GM12892 (cell line): ENCODE measurements around the gene CXCL8.
A peak's percentile ranks its signal among the peaks of the same experiment; 100 is the strongest.

Experiments used
- DNase-seq: peaks from one replicate; pipeline ENCODE4 v3.0.0; 2011; ENCODE audit not compliant: insufficient read length
- FAIRE-seq: peaks from 2 replicates; lab custom pipeline; 2011; peaks lifted over from hg19 to GRCh38; lab: Jason Lieb, UNC
- POLR2A ChIP-seq: IDR thresholded peaks from 2 replicates; pipeline ENCODE4 v1.6.1; 2011; ENCODE audit warnings: low read depth, low read length, control low read depth
- POLR2AphosphoS5 ChIP-seq: IDR thresholded peaks from 2 replicates; pipeline ENCODE4 v1.6.1; 2011; ENCODE audit warnings: low read depth, low read length, control low read depth
- TAF1 ChIP-seq: IDR thresholded peaks from 2 replicates; pipeline ENCODE4 v1.6.1; 2011; ENCODE audit warnings: low read depth, mild to moderate bottlenecking, control low read depth, low read length, borderline replicate concordance

CXCL8 gene

DNA sequence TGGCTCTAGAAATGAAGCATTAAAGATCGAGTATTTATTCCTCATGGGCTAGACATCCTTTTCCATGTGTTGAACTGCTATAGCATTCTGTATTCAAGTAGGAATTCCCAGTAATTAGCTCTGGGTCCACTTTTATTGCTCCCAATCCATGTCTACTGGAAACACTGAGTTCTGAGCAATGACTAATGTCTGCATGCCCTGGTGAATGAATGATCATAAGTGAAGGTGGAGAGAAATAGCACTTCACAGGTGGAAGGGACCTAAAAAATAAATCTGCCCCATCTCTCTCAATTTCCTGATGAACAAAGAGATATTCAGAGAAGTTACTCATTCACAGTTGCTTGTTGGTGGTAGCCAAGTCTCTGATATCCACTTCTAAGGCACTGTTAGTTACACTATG, 34.6 kb upstream of the CXCL8 start:
- no peak for FAIRE-seq
- TF ChIP-seq POLR2AphosphoS5 = no peak
- TF ChIP-seq TAF1 = no peak
- no peak for TF ChIP-seq POLR2A
- DNase-seq = no peak

DNA sequence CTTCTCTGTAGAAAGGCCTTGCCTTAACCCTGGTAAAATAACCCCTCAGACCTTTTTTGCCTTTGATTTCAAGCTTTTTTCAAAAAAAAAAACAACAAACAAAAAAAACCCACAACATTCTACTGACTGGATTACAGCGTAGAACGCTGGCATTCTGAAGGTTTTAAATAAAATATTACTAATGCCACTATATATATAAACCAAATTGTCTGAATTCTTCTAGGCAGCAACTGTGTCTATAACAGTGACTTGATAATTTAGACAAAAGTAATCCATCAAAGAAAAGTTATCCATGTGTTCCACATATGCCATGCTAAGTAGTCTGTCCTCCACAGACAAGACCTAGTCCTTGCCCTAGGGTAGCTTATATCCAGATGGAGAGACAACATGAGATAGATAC, 33.6 kb upstream of the CXCL8 start:
- FAIRE-seq = no peak
- TF ChIP-seq POLR2A = no peak
- TF ChIP-seq POLR2AphosphoS5 = no peak
- no peak for TF ChIP-seq TAF1

DNA sequence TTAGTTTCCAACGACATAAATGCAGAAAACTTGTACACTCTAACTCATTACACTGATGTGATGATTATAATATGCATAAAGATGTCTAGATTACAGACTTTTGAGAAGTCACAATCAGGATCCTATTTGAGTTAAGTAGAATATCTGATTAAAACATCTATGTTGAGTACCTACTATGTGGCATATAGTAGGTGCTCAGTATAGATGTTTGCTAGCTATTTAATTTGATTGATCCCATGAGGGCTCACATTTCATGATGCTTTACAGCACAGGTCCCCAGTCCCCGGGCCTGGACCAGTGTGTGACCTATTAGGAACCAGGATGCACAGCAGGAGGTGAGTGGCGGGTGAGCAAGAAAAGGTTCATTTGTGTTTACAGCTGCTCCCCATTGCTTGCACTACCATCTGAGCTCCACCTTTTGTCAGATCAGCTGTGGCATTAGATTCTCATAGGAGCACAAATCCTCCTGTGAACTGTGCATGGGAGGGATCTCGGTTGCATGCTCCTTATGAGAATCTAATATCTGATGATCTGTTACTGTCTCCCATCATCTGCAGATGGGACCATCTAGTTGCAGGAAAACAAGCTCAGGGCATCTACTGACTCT, 33.0 kb upstream of the CXCL8 start:
- TF ChIP-seq TAF1 = no peak
- TF ChIP-seq POLR2AphosphoS5 = no peak
- TF ChIP-seq POLR2A = no peak
- DNase-seq (no peak), FAIRE-seq (no peak)

More for the DNA sequence above, 33.6 kb upstream of the CXCL8 start:
- no peak for DNase-seq

DNA sequence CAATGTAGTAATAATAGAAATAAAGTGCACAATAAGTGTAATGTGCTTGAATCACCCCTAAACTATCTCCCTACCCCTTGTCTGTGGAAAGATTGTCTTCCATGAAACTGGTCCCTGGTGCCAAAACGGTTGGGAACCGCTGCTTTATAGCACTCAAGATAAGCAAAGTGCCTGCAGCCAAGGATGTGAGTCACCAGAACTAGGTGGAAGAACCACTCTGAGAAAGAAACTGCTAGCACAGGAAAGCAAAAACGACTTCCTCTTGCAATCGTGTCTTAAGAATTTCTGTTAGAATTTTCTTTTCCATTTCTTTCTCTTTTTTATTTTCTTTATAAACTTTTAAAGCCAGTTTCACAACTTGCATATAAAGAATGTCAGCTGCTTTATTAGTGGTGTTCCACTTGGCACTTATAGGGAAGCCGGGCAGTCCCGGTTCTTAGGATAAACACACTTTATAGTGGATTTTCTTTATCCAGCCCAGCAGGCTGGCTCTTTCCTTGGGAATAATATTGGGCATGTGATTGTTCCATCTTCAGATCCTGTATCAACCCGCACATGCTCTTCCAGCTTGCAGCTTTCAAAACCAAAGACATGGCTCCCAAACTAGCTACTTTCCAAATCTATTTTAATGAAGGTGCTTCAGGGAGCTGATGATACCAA, 32.3 kb upstream of the CXCL8 start:
- DNase-seq (no peak), FAIRE-seq (no peak)
- TF ChIP-seq TAF1 (no peak), POLR2A (no peak), POLR2AphosphoS5 (no peak)

DNA sequence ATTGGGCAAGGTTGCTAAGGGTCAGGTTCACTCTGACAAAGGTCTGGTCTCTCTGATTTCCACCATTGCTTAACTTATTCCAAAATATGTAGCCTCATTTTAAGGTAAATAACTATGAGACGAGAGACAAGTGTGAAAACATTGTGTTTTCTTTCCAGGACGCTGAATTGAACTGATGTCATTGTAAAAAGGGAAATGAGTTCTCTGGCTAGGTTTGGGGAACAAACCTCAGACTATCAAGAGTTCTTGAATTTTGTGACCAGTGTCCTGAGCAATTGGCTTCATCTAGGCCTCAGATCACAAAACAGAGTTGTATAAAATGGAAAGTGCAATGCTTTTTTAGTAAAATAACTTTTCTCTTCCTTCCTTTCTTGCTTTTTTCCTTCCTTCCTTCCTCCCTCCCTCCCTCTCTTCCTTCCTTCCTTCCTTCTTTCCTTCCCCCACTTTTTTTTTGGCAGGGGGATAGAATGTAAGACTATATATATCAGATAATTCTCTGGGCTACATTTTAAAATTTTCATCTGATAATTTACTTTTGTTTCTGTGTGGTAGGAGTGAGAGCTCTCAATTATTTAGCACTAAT, 30.8 kb upstream of the CXCL8 start:
- TF ChIP-seq POLR2AphosphoS5 (no peak), POLR2A (no peak), TAF1 (no peak)
- no peak for FAIRE-seq
- DNase-seq = no peak

DNA sequence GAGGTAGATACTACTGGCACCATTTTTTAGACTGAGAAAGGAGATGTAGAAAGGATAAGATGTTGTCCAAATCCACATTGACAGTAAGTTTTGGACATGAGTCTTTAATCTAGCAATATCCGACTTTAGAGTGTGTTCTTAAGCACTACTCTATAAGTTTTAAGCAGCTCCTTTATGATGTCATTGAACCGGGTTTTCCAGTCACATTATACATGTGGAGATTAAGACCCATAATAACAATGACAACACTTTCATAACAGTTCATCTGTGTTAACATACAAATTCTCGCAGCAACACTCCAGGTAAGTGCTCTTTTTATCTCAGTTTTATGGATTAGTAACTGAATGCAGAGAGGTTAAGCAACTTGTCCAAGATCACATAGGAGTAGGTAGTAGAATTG, 30.3 kb upstream of the CXCL8 start:
- no peak for DNase-seq
- no peak for FAIRE-seq
- no peak for TF ChIP-seq TAF1
- no peak for TF ChIP-seq POLR2AphosphoS5
- TF ChIP-seq POLR2A = no peak

DNA sequence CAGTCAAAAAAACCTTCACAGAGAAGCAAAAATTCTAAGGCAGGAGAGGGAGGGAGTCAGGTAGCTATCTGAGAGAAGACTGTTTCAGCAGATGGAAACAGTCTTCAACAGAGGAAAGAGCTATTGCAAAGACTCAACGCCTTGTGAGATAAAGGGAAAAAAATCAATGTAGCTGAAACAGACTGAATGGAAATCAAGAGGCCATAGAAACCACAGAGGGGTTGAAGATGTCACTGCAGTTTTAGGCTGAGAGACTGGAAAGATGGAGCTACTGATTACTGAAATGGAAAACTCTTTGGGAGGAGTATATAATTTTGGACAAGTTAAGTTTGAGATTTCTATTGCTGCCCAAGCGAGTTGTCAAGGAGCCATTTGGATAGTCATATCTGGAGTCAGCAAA, 28.4 kb upstream of the CXCL8 start:
- no peak for FAIRE-seq
- TF ChIP-seq POLR2AphosphoS5 (no peak), TAF1 (no peak), POLR2A (no peak)

DNA sequence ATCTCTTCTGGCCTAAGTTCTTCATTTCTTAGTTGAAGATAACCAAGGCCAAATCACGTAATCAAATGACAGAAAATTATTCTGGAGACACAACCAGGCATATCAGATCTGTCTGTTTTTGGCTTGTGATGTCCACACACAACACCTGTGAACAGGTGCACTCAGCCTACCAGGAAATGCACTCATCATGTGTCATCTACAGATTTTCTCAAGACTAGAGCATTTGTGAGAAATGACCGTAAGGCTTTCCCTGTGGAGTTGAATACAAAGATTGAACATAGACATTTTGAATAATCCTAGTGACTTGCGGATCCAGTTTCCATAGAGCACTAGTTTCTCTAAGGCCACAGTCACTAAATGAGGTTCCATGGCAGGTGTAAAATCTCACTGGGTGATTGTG, 26.7 kb upstream of the CXCL8 start:
- no peak for FAIRE-seq
- TF ChIP-seq POLR2AphosphoS5 (no peak), POLR2A (no peak), TAF1 (no peak)
- no peak for DNase-seq

More for the DNA sequence above, 28.4 kb upstream of the CXCL8 start:
- DNase-seq = no peak

DNA sequence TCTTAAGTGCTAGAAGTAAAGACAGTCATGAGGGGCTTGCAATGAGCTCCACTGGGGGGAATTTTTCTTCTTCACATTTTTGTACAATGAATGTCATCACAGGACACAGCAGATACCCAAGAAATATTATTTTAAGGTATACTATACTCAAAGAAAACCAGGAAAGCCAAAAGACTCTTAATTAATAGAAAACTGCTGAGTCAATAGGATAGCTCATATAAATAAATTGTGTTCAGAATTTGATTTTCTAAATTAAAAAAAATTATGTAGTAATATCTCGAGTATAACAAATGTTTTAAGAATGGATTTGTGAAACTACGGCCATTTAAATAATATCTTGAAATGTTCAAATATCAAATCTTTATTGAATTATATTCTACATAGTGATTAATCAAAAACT, 25.7 kb upstream of the CXCL8 start:
- DNase-seq (no peak), FAIRE-seq (no peak)
- no peak for TF ChIP-seq TAF1

DNA sequence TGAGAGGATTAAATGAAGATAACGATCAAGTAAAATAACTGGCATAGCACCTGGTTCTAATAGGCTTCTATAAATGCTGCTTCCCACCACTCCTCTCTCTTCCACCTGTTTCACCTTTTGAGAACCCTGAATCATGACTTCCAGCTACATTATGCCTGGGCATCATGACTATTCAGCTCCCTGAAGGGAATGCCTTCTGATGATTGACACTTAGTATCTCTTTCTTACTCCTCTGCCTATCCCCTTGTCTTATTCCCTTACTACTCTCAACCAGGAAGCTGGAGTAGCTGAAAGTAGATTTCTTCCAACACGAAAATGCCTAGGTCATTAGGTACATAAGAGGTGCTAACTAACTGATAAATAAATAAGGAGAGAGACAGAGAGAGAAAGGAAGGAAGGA, 24.7 kb upstream of the CXCL8 start:
- DNase-seq (no peak), FAIRE-seq (no peak)
- TF ChIP-seq TAF1 = no peak
- no peak for TF ChIP-seq POLR2AphosphoS5
- TF ChIP-seq POLR2A = no peak

DNA sequence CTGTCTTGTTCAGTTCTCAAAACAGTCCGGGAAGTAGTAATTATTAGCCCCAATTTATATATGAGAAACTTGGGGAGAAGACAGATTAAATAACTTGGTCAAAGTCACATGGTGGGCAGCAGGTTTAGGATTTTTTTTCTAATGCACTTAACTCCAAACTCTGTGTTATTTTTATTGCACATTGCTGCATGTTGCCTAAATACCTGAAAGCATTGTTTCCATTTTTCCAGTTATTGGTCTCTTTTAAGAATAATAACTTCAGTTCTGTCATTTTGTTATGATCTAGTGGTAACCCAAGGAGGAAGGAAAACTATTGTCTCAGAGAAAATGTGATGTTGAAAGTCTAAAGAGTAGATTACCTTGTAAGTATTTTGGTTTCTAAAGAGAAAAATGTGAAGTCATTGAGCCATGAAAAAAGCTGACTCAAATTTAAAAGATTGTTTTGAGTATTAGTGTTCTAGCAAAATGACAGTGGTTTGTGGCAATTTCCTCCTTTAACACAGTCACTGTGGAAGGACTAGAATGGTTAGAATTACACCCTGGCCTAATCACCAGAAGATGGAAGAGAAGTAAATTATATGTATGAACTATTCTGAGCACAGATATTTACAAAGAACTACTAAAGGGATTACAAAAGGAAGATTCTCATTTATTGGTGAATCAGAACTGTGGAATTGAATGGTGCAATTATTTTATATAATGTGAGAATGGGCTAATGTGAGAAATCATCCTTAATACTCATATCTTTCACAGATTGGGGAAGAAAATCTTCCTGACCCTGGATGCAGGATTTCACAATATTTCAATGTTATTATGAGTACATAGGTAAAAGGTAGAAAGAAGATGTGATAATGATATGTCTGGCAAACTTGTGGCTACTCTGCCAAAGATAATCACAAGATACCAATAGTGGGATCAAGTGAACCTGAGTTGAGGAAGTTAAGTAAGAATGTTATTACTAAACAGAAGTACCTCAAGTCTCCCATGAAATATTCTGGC, 21.7 kb upstream of the CXCL8 start:
- FAIRE-seq (peak; percentile 68), DNase-seq (no peak)
- TF ChIP-seq POLR2AphosphoS5 (no peak), TAF1 (no peak), POLR2A (no peak)
